ENCODE results near the gene YIF1A.
"Not testable (repeated sequence)": the region's sequence is repeated elsewhere in the genome, so short reads cannot be mapped to it uniquely, and the experiment has no call there.

The YIF1A gene

DNA sequence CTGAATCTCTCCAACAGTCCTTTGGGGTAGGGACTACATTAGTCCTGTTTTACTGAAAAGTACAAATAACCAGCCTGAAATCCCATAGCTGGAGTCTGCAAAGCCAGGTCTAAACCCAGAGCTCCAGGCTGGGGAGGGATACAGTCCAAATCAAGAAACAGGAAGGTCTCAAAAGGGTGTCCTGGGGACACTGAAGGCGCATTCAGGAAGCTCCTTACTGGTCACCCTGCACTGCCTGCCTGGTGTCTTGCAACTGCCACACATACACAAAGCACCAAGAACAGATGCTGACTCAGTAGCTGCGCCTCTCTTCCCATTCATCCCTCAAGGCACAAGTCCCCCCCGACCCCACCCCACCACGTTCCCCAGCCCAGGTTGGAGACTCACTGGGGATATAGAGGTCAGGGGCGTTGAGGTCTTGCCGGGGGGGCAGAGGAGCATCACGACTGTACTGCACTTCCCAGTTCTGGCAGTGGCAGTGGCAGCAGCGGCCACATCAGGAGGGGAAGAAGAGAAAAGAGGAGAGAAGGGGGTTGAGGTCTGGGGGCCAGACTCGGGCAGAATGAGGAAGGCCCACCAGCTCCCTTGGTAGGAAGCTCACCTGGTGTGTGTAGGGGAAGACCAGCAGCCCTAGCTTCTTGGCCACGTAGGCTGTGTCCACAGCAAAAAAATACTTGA lies 1.6 kb downstream of the YIF1A start:
- DNase-seq (ENCODE audit: low read depth in 2 of 3, low spot score in 1 of 3), result no peak

DNA sequence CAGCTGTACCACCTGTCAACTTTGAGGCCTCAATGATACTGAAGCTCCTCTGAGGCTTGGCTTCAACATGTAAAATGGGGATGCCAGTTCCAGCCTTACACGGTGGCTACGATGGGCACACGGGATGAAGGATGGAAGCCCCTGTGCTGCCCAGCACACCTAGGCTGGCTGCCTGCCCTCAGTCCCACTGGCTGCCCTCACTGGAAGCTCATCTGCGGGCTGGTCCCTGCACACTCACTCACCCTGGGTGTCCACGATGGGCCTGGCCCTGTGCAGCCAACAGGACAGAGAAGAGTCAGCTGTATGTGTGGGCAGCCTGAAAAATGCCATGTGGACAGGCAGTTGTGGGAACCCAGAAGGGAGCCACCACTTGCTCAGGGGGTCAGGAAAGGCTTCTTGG lies 2.2 kb downstream of the YIF1A start:
- no peak for DNase-seq (ENCODE audit: low read depth in 2 of 3, low spot score in 1 of 3)

DNA sequence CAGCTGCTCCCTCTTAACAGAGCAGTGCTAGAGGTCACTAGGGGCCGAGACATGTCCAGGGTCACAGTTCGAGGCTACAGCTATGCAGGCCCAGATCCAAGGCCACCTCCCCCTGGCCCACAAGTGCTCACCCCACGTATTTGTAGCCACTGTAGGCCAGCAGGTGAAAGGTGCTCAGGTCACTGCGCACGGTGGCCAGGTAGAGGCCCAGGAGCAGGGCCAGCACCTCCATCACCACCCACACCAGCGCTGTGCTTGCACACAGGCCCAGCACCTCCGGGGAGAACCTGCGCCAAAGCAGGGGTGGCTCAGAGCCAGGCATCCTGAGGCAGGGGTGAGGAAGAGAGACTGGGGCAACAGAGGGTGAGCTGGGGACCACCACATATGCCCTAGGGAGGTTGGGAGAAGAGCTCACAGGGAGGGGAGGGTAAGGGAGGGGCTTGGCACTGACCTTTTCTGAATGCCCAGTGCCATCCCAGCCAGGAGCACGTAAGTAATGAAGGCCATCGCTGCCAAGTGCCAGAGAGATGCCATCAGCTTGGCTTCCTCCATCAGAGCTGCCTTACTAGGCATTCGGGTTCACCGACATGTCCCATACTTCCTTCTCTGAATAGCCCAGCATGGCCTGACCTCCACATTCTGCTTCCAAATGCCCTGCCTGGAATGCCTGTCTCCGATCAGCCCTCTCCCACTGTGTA lies 3.5 kb downstream of the YIF1A start:
- DNase-seq (ENCODE audit: low read depth in 2 of 3, low spot score in 1 of 3), result no peak

DNA sequence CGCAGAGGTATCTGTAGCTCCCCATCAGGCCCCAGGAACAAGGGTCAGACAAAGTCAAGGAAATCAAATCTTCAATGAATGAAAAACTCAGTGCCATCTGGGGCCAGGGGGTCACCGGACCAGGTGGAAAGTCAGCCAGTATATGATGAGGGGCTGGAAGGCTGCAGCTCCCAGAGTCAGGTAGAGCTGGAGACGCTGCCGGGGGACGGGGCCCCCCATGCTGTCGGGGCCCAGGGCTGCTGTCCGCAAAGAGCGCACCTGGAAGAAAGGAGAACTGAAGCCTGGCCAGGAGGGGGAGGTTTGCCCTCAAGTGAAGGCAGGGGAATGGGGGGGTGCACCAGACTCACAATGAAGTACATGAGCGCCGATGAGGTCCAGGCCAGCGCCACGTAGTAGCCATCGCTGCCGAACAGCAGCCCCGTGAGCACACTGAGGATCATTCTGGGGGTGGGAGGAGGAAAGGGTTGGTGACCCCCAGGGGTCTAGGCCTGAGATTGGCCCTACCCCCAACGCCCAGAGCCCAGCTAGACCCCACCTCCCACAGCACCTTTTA lies 4.3 kb downstream of the YIF1A start:
- no peak for DNase-seq (ENCODE audit: low read depth in 2 of 3, low spot score in 1 of 3)

DNA sequence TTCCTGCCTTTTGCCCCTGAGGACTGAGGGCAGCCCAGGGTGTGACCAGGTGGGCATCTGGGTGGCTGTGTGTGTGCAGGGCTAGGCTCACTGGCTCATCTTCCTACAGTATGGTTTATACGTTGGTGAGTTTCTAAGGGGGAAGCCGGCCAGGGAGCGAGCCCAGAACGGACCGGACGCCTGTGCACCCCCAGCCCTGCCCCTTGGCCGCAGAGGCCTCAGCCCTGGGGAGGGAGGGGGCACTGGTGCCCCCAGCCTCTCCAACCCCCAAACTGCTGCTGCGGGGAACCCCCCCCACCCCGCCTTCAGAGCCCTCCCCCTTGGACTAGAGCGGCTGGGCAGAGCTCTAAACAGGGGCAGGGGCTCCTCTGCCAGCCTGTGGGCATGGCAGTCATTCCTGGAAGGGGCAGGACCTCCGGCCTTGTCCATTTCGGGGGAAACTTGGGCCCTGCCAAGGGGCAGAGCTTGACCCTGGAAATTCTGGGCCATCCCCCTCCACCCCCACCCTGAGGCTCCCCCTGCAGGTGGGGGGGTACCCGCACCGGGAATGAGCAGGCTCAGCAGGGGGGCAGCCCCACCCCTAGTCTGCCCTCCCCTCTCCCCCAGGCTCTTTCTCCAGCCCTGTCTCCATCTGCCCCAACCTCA lies 5.4 kb downstream of the YIF1A start:
- no peak for DNase-seq (ENCODE audit: low read depth in 2 of 3, low spot score in 1 of 3)

DNA sequence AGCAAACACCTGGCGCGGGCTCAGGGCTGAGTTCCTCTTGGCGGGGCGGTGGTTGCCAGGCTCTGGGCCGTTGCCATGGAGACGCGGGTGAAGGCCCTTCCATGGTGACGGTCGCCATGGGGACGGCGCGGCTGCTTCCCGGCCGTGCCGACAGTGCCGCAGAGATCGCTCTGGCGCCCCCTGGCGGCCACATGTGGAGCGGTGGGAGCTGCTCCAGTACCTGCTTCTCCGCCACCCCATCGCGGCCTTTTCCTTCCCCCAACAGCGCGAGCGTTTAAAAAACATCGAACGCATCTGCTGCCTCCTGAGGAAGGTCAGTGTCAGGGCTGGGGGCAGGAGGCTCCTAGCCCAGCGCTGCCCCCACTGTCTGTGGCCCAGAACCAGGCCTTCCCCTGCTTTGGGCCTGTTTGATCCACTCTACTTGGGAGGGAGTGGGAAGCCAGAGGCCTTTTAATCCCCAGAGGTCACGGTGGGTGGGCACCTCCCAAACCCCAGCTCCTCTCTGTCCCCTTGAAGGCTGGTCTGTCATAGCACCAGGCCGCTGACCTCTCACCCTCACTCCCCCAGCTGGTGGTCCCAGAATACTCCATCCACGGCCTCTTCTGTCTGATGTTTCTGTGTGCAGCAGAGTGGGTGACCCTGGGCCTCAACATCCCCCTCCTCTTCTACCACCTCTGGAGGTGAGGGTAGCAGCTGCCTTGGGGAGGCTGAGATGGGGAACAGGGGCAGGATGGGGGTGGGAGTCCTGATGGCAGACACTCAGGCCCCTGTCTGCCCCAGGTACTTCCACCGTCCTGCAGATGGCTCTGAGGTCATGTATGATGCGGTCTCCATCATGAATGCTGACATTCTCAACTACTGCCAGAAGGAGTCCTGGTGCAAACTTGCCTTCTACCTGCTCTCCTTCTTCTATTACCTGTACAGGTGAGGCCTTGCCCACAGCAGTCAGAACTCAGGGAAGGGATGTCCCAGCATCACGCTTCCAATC lies 6.2 kb downstream of the YIF1A start:
- DNase-seq (ENCODE audit: low read depth in 2 of 3, low spot score in 1 of 3), result peak; percentile 96 to 99 (median 97)

DNA sequence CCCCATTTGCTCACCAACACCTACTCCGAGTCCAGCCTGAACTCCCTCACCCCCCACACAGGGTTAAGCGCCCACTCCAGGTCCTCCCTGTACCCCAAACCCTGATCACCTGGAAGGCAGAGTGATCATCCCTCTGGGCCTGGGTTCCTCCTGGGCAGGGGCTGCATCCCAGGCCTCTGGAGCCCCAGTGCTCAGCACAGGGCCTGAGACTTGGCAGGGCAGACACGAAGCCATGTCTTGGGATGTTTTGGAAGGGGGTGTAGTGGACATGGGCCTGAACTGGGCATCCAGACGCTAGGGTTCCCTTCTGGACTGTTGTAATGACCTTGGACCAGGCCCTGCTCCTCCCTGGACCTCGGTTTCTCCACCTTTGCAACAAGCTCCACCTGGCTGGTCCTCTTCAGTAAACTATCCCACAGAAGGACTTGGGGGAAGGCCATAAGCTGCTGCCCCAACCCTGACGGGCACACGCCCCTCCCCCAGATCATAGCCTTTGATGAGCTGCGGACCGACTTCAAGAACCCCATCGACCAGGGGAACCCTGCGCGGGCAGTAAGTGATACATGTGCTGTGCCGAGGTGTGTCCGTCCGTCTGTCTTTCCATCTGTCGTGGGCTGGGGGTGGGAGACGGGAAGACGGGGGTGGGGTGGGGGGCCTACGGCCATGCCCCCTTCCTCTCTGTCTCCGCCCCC lies 7.0 kb downstream of the YIF1A start:
- no peak for DNase-seq (ENCODE audit: low read depth in 2 of 3, low spot score in 1 of 3)

DNA sequence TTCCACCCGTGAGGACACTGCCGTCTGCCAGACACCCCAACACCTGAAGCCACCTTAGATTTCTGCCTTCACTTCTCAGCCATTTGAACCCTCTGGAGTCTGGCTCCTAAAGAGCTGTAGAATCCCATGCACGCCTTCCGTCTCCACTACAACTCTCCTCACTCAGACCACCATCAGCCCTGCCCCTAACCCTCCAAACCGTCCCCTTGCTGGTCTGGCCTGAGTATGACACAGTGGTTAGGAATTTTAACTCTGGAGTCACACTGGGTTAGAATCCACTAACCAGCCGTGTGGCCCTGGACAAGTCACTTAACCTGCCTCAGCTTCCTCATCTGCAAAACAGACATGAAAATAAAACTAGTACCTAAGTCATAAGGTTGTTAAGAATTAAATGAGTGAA lies 7.9 kb downstream of the YIF1A start:
- DNase-seq (ENCODE audit: low read depth in 2 of 3, low spot score in 1 of 3), result no peak

DNA sequence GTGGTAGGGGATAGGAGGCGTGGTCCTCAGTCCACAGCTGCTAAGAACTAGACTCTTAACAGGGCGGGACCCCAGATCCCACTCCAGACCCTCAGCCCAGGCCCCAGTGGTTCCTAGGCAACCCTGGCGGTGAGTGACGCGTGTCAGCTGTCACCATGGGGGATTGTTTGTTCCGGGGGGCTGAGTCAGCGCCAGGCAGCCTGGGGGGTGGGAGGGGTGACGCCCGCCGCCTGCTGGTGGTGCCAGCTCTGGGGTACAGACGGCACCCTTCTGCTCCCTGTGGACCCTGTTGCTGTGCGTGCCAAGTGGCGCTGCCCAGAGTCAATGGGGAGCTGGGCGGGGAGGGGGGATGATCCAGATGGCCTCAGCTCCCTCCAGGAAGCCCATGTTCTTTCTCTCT lies 8.5 kb downstream of the YIF1A start:
- DNase-seq (ENCODE audit: low read depth in 2 of 3, low spot score in 1 of 3), result no peak

DNA sequence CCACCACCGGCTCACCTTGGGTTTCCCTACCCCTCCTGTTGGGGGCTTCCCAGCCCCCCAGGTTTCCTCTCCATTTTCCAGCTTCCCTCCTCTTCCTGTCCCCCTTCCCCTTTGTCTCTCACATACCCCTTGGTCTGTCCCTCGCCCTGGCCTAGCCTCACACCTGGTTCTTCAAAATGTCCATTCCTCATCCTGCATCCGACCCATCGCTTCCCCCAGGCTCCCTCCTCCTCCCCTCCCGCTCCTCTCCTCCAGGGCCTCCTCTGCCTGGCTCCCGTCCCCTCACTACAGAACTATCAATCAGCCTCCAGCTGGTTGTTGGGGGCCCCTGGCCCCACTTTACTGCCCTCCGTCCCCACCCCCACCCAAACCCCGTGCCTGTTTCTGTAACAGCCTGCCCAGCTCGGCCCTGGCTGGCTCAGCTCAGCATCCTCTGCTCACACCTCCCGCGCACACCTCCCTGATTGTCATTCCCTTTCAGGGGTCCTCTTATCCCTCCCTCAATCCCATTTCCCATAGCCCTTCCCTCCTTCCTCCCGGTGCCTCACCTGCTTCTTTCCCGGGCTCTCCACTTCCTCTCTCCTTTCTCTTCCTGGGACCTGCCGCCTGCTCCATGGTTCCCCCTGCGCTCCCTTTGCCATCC lies 9.7 kb downstream of the YIF1A start:
- DNase-seq (ENCODE audit: low read depth in 2 of 3, low spot score in 1 of 3), result no peak

DNA sequence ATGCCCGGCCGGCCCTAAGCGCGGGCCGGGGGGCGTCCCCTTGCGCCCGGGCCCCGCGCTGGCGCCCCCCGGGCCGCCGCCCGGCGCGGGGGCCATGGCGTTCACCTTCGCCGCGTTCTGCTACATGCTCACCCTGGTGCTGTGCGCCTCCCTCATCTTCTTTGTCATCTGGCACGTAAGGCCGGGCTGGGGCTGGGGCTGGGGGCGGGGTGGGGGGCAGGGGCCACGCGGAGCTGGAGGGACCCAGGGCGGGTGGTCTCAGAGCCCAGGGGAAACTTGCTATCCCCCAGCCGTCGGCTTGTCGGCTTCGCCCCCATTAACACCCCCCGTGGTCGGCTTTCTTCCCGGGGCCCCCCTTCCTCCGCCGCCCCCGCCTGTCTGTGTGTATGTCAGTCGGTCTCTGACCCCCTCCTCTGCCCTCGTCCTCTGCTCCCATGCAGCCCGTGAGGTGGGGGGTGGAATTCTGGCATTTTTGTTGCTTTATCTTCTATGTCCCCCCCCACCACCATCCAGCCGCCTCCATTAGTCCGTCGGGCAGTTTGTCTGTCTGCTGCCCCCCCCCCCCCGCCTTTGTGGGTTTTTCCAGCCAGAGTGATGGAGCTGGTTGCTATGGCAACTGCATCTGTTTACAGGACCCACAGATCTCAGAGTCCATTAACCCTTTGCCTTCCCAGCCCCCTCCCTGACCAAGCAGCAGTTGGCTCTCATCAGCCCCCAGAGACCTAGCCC lies 10.4 kb downstream of the YIF1A start:
- DNase-seq (ENCODE audit: low read depth in 2 of 3, low spot score in 1 of 3), result no peak

DNA sequence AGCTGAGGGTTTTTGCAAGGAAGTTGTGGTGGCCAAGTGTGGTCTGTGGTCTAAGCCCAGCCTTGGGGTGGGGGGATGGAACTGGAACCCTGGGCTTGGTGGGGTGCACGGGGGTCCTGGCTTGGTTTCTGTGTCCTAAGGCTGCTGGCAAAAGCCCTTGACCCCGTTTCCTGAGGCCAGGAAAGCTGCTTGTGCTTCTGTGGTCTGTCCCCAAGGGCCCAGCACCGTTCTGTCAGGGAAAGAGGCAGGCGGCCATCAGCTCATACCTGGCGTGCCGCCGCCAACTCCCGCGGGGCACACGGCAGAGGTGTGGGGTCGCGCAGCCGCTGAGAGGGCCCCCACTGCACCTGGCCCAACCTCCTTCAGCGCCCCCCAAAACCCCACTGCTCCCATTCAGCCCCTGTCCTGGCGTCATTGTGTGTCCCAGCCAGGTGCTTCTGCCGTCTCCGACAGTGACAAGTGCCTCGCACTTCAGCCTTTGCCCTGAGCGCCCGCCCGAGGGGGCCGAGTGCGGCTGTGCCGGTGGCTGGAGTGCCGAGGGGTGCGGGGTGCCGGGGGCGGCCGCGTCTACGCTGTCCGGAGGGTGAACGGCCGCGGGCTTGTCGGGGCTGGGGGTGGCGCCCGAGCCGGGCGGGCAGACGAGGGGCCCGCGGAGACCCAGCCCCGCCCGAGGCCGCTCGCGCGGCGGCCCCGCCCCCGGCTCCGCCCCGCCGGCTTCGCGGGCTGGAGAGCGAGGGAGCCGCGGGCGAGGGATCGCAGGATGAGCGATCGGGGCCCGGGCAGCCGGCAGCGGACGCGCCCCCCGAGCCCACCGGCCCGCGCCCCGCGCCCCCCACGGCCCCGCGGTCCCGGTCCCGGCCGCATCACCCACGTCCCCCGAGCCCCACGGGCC lies 11.2 kb downstream of the YIF1A start, which contains the start of gene CNIH2:
Gene CNIH2, plus strand, starts transcription at position 705 of the 892 bp plus-strand sequence. CDS start 282 bp downstream, outside the sequence.
- DNase-seq (ENCODE audit: low read depth in 2 of 3, low spot score in 1 of 3), result peak in 1 of 3 donors; percentile 39

DNA sequence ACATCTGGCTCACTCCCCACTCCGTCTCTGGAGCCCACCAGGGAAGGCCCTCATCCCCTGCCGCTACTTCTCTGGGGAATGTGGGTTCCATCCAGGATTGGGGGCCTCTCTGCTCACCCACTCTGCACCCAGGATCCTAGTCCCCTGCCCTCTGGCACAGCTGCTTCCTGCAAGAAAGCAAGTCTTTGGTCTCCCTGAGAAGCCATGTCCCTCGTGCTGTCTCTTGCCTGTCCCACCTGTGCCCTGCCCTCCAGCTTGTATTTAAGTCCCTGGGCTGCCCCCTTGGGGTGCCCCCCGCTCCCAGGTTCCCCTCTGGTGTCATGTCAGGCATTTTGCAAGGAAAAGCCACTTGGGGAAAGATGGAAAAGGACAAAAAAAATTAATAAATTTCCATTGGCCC lies 11.9 kb downstream of the YIF1A start:
- not testable (repeated sequence) for DNase-seq (ENCODE audit: low read depth in 2 of 3, low spot score in 1 of 3)

DNA sequence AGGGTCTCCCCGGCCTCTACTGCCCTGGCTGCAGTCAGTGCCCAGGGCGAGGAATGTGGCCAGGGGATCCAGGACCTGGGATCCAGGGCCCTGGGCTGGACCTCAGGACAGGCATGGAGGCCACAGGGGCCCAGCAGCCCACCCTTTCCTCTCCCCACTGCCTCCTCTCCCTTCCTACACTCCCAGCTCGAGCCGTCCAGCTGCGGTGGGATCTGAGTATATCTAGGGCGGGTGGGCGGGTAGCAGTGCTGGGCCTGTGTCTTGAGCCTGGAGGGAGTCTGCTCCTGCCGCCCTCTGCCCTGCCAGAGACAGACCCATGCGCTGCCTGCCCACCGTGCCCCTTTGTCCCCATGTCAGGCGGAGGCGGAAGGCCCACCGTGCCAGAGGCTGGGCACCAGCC lies 12.3 kb downstream of the YIF1A start:
- not testable (repeated sequence) for DNase-seq (ENCODE audit: low read depth in 2 of 3, low spot score in 1 of 3)

DNA sequence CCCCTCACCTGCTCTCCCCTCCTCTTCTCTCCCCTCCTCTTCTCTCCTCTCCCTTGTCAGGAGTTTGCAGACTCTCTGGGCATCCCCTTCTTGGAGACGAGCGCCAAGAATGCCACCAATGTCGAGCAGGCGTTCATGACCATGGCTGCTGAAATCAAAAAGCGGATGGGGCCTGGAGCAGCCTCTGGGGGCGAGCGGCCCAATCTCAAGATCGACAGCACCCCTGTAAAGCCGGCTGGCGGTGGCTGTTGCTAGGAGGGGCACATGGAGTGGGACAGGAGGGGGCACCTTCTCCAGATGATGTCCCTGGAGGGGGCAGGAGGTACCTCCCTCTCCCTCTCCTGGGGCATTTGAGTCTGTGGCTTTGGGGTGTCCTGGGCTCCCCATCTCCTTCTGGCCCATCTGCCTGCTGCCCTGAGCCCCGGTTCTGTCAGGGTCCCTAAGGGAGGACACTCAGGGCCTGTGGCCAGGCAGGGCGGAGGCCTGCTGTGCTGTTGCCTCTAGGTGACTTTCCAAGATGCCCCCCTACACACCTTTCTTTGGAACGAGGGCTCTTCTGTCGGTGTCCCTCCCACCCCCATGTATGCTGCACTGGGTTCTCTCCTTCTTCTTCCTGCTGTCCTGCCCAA lies 12.8 kb downstream of the YIF1A start:
- DNase-seq (ENCODE audit: low read depth in 2 of 3, low spot score in 1 of 3), result no peak

DNA sequence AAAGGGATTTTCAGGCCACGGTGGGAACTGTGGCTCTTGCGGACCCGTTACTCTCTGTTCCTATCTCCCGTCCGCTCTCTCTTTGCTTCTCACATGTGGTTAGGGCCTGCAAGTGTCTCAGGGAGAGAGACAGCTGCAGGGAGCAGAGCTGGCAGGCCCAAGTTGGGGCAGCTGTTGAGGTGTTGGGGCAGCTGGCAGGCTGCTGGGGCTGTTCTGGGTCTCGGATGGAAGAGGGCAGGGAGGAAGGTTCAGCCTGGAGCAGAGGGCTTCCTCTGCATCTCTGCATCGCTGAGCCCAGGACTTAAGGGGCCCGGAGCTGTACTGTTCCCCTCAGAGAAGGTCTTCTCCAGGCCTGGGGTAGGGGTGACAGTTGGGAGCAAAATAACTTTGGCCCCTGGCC lies 13.5 kb downstream of the YIF1A start:
- no peak for DNase-seq (ENCODE audit: low read depth in 2 of 3, low spot score in 1 of 3)

DNA sequence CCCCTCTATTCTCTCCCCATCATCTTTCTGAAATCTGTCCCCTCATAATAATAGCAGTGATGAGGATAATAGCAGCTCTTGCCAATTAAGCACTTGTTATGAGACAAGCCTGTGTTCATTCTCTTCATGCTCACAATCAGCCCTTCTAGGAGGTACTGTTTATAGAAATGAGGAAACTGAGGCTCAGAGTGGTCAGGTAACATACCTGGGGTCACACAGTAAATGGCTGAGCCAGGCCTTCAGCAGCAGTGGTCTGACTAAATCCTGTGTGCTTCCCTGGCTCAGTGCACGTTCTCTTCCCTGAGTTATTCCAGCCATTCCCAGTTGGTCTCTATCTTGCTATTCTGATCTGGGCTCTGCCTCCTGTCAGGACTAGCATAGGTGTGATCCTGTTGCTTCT lies 14.7 kb downstream of the YIF1A start:
- DNase-seq (ENCODE audit: low read depth in 2 of 3, low spot score in 1 of 3), result no peak

DNA sequence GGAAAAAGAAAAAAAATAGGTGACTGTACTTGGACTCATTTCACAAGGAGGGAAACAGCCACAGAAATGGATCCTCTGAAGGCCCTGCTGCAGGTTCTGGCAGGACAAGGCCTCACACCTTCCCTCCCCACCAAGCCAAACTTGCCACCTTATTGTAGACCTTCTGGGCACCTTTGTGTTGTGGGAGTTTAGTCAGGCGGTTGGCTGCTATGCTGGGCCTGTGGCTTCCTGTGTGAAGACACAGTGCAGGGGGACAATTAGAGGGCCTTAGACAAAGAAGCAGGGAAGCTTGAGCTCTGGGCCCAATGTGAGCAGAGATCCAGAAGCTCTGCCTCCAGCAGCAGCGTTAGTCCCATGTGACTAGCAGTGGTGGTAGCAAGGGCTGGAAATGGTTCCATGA lies 16.3 kb downstream of the YIF1A start:
- DNase-seq (ENCODE audit: low read depth in 2 of 3, low spot score in 1 of 3), result no peak
